Ammon's horn (tissue), 1 donor: ENCODE measurements around the gene TEX261.

Experiments used
- DNase-seq: peaks from one replicate; pipeline ENCODE4 v3.0.0-alpha.2; 2016; ENCODE audit warnings: low spot score

The TEX261 gene

GRCh38 chr2:70981866-70982810 lies 12.5 kb downstream of the TEX261 start:
- no peak for DNase-seq

DNA sequence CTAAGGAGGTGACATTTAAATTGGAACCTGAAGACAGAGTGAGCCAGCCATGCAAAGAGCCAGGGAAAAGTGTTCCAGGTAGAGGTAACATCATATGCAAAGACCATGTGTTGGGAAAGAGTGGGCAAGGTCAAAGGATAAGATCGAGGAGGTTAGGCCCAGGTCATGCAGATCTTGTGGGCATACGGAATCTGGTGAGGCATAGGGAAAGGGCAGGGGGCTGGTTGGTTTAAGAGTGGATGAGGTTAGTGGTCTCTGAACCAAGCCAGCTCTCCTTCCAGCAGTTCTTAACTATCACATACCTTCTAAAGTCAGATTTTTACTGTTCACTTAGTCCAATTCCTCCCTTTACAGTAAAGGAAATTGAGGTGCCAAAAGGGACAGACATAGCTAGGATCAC lies 13.3 kb downstream of the TEX261 start:
- DNase-seq, result no peak

- DNase-seq, result no peak
Observed at GRCh38 chr2:70979626-70980025, 15.0 kb downstream of the TEX261 start.

DNA sequence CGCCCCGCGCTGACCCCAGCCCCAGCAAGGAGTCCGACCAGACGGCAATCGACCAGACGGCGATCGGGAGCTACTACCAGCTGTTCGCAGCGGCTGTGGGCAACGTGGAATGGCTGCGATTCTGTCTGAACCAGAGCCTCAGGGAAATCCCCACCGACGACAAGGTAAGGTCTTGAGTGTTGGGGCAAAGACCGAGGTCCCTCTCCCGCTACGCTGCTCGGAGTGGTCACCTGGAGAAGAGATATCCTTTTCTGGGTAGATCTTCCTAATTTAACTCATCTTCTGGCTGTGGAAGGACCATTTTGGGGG lies 15.5 kb downstream of the TEX261 start:
- no peak for DNase-seq

DNA sequence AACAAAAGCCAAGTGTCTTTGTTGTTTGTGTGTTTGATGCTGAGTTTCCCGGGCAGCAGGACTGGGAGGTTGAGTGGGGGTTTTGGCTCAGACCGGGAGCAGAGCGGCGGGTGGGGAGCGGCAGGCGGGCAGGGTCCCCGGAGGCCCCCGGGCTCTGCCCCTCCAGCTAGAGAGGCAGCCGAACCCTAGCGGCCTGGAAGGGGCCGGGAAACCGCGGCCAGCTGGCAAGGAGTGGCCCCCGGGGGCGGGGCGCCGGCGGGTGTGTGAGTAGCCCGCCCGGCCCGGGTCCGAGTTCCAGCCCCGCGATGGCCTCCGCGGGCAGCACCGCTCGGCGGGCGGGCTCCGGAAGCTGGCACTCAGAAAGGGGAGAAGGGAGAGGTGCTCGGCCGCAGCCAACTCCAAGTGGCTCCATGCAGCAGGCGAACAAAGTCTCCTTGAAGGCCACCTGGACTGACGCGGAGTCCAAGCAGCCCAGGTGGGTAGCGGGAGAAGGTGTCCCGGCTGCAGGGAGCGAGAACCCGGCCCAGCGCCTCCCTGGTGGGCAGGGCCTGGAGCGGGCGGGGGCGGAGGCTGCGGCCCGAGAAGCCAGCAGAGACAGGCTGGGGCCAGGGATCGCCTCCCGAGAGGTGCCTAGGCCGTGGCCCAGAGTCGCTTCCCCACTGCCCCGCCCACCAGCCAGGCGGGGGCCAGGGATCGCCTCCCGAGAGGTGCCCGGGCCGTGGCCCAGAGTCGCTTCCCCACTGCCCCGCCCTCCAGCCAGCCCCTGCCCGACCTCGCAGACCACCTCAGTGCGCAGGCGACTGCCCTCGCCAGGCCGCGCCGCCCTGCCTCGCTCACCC lies 16.1 kb downstream of the TEX261 start, which contains the start of gene ANKRD53:
ANKRD53 (plus strand) TSS at position 290 of the 839 bp plus-strand sequence; CDS start at position 306, 16 bp downstream.
- DNase-seq, result no peak

GRCh38 chr2:70977605-70978205 lies 17.0 kb downstream of the TEX261 start:
- DNase-seq, result no peak

DNA sequence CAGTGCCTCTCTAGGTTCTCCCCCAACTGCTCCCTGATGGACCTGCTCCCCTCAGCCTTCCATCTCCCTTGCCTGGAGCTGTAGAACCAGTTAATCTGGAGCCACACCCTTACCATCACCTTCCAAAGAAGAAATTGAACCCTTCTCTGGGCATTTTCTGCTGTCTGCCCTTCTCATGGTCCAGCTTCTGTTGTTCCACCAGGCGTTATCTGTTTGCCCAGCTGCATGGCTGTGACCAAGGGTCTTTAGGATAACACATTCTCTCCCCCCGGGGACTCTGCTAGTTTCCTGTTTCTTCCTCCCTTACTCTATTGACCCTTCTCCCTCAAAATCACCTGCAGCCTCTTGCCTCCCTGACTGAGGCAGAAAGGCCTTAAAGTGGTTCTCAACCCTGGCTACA lies 19.4 kb downstream of the TEX261 start:
- no peak for DNase-seq

DNA sequence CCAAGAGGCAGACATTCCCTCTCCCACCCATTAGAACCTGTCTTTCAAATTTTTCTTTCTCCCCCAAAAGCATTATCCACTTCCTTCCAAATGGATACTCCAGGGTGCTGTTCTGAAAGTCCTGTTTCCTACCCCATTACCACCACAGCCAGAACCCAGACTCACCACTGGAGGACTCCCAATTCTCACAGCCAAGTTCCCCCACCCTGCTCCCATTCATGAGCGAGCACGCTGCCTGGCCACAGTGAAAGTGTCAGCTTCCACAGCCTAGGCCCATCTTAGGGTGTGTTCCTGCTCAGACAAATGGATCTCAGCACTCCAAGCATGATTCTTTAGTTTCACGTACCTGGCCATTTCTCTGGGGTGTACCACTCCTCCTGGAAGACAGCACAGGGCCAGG lies 20.1 kb downstream of the TEX261 start:
- DNase-seq, result no peak

GRCh38 chr2:70967189-70967588 lies 27.5 kb downstream of the TEX261 start:
- no peak for DNase-seq

GRCh38 chr2:70966681-70967080 lies 28.0 kb downstream of the TEX261 start:
- DNase-seq, result no peak

GRCh38 chr2:70965506-70965905 lies 29.2 kb downstream of the TEX261 start:
- DNase-seq, result no peak

- DNase-seq, result peak; percentile 83
Observed at GRCh38 chr2:70964596-70965386, 29.9 kb downstream of the TEX261 start.

GRCh38 chr2:70964133-70964532 lies 30.5 kb downstream of the TEX261 start:
- no peak for DNase-seq

GRCh38 chr2:70962885-70963878 lies 31.5 kb downstream of the TEX261 start:
- DNase-seq, result no peak

GRCh38 chr2:70962211-70962884 lies 32.3 kb downstream of the TEX261 start:
- DNase-seq, result no peak

GRCh38 chr2:70961648-70961994 lies 33.1 kb downstream of the TEX261 start:
- no peak for DNase-seq

DNA sequence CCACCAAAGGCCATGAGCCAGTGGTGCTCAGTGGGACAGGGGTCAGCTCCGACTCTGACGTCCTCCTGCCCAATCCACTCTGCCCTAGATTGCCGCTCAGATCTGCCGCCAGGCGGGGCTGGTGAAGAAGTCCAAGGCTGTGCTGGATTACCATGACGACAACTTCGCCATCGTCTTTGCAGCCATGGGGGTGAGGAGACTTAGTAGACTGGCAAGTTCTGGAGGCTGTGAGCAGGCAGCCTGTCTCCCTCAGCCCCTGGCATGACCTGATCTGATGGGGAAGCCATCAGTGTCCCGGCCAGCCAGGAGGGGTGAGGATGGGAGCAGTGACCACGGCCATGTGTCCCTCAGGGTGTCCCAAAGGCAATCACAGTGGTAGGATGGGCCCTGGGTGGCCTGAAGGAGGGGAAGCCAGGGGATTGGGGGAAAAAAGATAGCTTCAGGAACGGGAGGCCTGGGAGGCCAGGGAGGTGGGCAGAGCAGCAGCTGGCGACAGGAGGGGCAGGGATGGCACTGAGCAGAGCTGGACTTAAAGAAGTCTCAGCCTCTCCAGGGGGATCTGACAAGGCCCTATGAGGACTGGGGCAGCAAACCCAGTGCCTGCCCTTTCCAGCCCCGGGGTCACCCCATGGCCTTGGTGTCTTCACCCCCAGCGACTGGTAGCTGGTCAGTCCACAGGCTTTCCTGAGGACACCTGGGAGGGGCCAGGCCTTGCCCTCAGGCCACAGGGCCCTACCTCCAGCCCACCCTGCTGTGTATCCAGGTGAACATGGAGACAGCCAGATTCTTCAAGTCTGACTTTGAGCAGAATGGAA lies 33.6 kb downstream of the TEX261 start:
- no peak for DNase-seq

DNA sequence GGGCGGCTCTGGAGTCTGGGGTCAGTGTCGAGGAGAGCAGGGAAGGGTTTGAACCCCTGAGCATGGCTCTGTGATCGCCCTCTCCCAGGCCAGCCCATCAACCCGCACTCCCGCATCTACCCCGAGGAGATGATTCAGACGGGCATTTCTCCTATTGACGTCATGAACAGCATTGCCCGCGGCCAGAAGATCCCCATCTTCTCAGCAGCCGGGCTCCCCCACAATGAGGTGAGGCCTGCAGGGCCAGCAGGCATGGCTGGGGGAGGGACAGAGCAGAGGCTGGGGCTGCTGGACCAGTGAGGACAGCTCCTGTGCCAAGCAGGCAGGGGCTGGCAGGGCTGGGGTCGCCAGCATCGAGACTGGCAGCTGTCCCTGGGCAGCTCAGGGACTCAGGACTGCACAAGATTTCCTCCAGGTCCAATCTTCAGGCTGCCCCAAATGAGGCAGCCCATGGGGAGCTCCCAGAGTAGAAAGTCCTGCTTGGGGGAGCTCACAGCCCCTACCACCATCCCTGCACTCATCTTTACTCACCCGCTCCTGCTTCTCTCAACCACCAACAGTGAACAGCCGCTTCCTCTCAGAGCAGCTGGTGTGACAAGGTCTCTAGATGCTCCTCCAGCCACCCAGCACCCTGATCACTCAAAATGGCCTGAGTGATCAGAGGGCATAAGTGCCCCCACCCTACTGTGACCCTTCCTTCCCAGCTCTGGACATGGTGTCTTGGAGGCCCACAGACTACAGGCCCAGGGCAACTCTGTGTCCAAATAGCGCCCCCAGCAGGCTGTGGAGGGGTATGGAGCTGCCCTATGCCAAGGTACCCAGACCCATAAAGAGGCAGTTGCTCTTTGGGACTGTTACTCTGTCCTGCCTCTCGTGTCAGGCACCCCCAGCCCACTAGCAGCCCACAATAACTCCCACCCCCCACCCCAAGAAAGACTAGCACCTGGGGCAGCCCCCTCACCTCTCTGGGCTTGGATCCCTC lies 34.5 kb downstream of the TEX261 start:
- DNase-seq, result no peak
